Measurements from ENCODE around the gene TPO.
"Not testable (repeated sequence)": the region's sequence is repeated elsewhere in the genome, so short reads cannot be mapped to it uniquely, and the experiment has no call there.

TPO gene

DNA sequence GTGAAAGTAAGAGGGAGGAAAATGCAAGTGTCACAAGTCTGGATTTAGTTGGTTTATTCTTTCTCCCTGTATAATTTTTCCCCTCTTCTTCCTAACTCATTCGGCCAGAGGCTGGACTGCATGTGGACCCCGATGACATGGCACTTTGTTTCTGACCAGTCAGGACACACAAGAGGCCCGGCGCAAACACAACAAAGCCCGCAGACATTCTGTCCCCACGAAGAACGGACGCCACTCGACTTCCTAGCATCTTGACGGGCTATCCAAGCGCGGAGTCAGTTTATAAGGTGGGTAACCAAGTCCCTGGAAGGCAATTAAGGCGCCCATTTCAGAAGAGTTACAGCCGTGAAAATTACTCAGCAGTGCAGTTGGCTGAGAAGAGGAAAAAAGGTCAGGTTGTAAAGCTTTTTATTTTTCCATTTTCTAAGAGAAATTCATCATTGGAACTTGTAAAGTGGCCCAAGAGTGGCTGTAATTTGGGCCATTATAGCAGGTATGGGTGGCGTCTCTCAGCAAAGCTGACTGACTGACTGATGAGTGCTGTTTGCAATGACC lies at the start of gene TPO:
TSS of gene TPO (plus strand) at position 308 of the 555 bp plus-strand sequence. CDS start 946 bp downstream, outside the sequence.
- DNase-seq: no peak

DNA sequence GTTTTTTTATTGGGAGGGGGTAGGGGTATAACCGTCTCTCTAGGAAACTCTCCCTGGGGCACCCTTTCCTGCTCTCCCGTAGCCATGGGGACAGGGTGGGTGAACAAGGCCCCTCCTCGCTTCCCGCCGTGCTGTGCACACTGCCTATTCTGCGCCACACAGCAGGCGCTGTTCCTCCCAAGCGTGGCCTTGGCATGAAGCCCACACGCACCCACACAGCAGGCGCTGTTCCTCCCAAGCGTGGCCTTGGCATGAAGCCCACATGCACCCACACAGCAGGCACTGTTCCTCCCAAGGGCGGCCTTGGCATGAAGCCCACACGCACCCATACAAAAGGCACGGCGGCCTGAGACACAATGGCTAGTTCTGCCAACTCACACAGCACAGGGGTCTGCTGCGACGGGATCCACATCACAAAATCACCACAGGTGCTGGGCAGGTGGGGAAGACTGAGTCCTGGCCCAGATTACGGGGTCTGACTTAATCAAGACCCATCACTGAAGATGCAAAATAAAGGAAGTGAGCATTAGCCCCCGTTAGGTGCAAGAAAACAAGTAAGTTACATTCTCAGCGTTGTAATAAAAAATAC lies 46.6 kb upstream of the TPO start:
- DNase-seq: no peak

DNA sequence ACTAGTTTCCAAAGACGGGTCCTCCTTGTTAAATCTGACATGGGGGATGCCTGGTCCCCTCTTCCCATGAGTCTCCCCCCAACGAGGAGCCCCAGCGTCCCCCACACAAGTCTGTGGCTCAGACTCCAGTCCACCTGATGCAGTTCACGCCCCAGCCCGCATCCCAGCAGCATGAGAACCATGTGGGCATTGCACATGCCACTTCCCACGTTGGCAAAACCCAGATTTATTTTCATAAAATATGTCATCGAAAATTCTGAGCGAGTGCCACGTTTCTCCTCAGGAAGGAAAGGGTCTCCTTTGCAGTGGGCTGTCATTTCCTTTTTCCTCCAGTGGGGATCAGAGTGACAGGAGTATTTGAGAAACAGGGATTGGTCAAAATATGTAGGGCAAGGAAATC lies 45.7 kb upstream of the TPO start:
- no peak for DNase-seq

DNA sequence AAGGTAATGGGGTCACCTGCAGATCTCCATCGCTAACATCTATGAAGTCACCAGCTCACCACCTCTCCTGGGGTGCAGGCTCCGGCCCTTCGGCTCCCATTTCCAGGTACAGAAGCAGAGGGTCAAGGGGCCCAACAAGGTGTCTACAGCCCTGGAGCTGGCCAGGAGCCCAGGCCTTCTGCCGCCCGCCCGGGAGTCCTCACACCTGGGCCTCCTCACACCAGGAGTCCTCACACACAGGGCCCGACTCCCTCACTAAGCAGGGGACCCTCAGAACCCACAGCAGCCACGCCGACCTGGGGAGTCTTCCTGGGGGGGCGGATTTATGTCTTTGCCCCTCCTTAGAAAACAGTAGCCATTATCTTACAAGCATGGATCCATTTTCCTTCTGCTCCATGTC lies 43.4 kb upstream of the TPO start:
- no peak for DNase-seq

DNA sequence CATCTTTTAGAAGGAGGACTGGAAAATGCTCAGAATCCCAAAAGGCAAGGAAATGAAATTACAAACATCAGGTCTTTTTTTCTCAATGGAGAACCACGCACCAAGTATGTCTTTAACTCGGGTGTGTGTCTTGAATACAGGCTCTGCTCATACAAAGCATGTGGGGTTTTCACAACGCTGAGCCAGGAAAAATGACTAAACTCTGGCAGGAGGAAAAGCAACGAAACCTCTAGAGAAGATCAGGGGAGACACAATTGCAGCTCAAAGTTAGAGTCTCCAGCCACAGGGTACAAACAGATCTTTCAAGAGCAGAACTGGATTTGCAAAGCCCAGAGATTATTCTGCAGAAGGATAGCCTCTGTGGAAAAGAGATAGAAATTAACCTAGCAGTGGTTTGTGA lies 42.8 kb upstream of the TPO start:
- no peak for DNase-seq

DNA sequence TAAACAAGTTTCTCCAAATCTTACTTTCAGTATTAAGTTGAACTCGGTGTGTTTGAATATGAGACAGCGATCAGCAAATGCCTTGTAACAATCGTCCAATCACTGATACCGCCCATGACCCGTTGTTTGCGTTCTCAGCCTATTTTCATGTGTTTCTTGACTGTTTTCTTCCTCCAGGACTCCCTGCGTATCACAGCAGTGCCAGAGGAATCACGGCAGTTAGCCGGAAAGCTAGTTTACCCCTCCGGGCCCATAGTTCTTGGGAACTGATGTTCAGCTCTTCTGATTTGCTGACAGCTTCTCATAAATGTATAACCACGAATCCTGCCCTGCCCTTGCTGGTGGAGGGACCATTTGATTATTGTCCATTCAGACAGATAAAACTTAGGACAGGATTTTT lies 42.2 kb upstream of the TPO start:
- no peak for DNase-seq

DNA sequence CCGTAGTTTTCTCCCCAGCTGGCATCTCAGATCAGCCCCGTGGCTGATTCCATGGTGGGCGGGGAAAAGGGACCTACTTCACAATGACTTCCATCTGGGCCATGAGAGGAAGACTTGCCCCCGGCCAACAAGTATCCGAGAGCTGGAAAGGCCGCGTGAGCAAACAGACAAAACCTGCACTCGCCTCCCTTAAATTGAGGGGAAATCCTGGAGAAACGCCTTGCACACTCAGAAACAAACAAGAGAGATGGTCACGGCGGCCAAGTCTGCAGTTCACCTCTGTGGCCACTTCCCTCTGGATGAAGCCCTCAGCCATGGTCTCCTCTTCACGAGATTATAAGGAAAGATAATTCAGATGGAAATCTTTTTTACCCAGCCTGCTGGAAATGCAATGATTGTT lies 39.4 kb upstream of the TPO start:
- no peak for DNase-seq

DNA sequence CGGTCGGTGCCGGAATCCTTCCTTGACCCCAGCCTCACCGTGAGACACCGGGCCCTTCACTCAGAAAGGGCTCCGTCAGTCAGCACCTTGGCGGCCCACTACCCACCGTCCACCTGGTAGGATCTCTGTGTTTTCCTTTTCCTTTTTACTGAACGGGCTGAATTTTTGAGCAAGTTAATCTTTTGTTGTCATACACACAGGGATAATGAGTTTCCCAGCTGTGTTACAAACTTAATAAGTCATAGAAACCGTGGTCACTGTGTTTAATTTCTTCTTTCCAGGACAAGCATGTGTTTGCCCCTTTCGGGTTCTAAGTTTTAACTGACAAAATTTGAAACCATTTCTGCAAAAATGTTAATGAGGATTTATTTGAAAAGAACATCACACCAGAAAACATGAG lies 39.0 kb upstream of the TPO start:
- no peak for DNase-seq

DNA sequence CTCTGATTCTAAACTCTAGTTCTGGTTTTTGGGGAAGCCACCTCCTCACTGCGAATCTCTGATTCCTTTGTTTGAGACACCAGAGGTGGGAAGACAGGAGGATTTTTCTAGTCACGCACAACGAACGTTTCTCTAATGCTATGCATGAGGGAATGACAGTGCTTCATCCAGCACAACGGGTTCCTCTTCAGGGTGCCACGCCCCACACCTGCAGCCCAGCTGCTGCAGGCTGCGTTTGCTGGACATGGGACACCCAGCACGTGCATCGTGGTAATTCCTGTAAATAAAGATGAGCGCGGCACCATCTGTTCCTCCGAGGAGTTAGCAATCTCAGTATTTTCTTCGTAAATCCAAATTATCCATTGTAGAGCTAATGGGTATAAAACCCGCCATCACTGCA lies 37.5 kb upstream of the TPO start:
- no peak for DNase-seq

DNA sequence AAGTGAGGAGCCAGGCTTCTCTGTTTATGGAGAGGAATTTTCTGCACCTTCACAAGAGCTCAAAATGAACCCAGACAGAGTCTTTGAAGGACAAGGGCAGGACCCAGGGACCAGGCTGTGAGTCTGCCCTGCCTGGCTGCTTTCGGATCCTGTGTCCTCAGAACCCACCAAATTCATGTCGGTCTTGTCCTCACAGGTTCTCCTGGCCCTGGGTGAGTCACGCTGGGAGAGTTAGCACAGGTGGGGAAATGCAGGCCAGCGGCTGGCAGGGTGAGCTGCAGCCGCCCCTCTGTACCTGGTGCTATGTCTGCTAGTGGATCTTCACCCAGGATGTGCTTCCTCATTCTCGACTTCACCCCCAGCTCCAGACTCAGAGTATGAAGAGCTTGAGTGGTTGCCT lies 35.8 kb upstream of the TPO start:
- DNase-seq: no peak

DNA sequence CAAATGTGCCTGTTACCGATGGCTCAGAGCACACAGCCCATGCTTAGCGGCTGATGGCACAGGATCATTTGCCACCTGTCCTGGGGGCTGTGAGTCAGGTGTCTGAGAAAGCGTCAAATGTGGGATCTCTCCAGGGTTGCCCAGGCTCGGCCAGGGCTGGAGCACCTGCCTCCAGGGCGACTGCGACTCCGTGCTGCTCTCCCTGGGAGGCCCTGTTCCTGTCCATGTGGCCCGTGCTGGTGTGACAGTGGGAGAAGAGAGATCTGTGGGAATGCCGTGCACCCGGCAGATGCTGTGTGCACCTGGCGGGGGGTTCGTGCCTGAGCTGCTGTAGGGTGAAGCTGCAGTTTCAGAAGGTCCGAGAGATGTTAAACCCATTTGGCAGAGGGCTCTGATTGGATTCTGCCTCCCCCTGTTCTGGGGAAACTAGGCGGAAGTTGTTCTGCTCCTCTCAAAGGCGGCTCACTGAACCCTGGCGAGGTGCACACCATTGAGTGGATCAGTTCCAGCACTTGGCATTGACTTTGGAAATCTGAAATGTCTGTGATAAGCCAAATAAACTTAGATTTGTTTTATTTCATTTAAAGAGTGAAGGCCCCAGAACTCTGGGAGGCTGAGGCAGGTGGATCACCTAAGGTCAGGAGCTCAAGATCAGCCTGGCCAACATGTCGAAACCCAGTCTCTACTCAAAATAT lies 34.7 kb upstream of the TPO start:
- DNase-seq: no peak

DNA sequence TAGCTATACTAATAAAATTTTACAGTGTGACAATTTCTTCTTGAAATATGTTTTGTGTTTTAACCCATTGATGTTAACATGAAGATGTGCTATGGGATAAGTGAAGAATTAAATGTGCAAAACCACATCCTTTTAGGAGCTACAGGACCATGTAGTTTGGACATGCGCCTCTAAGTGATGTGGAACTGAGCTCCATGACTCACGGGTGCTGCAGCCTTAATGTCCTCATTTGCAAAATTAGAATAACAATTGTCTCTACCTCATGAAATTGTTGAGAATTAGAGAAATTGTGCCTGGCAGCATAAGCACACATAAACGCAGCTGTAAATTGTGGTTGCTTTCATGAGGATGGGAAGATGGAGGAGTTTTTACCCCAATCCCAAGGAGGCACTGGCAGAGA lies 31.6 kb upstream of the TPO start:
- DNase-seq: no peak

DNA sequence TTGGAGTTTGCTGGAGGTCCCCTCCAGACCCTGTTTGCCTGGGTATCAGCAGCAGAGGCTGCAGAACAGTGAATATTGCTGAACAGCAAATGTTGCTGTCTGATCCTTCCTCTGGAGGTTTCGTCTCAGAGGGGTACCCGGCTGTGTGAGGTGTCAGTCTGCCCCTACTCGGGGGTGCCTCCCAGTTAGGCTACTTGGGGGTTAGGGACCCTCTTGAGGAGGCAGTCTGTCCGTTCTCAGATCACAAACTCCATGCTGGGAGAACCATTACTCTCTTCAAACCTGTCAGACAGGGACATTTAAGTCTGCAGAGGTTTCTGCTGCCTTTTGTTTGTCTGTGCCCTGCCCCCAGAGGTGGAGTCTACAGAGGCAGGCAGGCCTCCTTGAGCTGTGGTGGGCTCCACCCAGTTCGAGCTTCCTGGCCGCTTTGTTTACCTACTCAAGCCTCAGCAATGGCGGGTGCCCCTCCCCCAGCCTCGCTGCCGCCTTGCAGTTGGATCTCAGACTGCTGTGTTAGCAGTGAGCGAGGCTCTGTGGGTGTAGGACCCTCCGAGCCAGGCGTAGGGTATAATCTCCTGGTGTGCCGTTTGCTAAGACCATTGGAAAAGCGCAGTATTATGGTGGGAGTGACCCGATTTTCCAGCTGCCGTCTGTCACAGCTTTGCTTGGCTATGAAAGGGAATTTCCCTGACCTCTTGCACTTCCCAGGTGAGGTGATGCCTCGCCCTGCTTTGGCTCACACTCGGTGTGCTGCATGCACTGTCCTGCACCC lies 25.1 kb upstream of the TPO start:
- DNase-seq: not testable (repeated sequence)

DNA sequence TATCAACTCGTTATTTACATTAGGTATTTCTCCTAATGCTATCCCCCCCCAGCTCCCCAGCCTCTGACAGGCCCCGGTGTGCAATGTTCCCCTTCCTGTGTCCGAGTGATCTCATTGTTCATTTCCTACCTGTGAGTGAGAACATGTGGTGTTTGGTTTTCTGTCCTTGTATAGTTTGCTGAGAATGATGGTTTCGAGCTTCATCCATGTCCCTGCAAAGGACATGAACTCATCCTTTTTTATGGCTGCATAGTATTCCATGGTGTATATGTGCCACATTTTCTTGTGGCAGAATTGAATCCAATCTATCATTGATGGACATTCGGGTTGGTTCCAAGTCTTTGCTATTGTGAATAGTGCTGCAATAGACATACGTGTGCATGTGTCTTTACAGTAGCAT lies 23.1 kb upstream of the TPO start:
- DNase-seq: not testable (repeated sequence)

DNA sequence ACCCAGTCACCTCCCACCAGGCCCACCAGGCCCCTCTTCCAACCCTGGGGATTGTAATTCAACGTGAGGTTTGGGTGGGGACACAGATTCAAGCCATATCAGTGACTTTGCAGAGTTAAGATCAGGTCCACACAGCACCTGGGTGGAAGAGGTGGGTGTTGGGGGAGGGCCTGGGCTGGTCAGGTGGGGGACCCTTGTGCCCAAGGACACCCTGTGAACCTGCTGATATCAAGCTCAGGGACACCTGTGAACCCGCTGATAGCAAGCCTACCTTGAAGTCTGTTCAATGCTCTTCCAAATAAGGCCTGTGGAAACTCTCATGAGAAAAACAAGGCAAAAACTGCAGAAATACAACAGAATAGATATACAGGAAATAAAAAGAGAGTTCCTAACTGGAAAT lies 19.9 kb upstream of the TPO start:
- no peak for DNase-seq

DNA sequence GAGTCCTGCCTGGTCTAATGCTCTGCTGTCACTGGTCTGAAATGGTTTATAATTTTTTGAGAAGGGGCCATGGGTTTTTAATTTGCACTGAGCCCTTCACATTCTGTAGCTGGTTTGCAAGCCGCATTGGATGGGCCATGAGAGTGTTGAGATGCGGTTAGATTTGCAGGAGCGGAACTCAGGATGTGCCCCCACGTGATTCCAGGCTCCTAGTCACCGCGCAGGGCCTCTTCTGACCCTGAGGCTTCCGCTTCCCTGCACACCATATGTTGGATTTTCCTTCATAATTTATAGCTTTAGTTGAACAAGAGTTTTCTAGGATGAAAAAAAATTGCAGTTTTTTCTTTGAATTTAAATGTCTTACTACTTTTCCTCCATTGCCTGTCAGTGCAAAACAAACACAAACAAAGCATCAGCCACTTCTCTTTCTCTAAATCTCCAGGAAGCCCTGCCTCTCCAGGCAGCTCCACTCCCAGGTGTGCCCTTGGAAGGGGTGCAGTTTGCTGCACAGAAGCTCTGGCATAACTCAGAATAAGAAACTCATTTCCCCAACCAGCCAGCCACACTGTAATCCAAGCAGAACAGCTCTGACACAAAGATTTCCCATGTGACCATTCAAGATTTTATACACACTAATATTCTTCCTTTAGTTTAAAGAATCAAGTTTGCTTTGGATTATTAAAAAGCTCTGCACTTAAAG lies 18.4 kb upstream of the TPO start:
- DNase-seq: no peak

DNA sequence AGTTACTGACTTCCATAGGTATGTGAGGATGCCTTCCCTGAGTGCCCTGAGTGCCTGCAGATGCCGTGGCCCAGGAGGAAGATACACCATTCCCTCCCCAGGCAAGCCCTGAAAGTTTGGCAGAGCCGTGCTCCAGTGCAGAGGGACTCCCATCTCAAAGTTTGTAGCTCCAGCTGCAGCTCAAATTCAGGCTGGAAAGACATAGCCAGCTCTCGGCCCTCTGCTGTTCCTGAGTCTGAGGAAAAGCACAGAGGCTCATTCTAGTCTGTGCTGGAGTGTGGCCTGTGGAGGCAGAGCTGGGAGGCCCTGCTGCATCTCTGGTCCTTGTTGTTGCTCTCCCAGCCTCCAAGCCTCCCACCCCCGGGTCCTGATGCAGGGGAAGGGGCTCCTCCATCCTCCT lies 15.9 kb upstream of the TPO start:
- no peak for DNase-seq

DNA sequence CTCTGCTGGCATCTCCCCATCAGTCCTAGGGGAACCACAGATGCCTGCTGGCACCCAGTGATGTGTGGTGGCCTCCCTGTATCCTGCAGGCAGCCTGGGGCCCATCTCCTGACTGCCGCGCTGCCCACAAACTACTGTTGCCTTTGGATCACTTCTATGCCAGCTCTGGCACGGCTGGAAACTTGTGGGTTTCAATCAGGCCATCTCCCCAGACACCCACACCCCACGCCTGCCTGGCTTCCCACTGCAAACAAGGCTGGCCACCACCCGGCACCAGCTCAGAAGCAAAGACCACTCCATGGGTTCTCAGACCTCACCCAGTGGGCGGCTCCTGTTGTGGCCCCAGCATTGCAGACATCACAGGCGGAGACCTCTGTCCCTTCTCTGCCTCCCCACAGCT lies 15.1 kb upstream of the TPO start:
- DNase-seq: no peak

DNA sequence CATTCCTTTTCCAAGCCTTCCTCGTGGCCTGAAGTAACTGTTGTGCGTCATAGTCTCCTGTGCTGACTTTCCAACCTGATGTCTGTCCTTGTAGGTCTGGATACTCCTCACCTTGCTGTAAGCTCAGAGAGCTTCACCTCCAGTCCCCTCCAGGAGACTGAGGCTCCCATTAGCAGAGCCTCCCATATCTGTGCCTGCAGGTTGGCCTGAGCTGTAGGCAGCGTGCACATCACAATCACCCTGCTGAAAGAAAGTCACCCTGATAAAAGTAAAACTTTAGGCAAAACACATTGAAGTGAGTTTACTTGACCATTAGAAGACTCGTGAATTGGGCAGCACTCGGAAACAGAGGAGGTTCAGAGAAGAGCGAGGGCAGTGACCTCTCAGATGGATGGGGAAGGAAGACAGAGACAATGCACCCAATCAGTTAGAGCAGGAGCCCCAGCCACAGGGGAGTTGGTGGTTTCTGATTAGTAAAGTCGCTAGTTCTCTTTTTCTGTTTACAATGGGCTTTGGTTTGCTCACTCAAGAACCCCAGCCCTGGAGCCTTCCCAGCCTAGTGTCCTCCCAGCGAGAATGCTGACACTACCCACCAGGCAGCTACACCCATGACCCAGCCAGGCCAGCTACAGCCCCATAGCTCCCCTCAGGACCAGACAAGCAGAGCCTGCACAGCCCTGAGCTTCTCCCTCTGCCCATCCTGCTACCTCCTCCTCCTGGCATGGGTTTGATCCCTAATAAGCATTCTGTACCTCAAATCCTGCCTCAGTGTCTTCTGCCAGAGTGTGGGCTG lies 12.1 kb upstream of the TPO start:
- no peak for DNase-seq

DNA sequence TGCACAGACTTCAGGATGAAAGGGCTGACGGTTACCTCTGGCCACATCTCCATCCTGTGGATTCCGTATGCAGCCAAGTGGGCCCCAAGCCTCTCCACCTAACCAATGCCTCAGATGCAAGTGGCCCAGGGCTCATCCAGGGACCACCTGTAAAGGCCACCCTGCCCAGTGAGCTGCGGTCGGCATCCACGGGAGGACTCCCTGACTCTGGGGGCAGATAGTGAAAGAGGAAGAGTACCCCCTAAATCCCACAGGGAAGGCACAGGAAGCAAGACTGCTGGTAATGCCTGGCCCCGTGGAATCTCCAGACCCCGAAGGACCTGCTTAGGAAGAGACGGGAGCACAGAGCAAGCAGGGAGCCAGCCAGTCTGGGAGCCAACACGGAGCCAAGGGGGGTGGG lies 11.2 kb upstream of the TPO start:
- no peak for DNase-seq

DNA sequence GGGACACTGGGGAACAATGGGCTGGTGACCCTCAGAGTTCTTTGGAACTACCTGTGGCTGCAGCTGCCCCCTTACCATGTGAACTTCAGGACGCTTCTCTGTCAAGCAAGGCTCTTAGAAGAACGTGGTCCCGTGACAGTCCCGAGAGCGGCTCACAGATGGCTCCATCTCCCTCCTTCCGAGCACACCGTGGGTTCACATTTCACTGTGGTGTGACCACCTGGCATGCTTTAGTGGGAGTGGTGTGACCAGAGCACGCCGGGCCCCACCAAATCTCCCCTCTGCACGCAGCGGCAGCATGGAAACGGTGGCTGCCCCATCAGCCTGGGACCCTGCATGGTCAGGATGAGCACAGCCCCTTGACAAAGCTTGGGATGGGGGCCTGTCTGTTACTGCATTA lies 9.7 kb upstream of the TPO start:
- DNase-seq: no peak

DNA sequence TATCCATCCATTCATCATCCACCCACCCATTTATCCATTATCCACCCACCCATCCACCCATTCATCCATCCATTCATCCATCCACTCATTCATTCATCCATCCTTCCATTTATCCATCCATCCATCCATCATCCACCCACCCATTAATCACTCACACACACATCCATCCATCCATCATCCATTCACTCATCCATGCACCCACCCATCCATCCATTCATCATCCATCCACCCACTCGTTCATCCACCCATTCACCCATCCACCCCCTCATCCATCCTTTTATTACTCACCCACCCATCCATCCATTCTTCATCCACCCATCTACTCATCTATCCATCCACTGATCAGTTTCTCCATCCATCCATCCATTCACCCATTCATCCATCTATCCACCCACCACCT lies 8.1 kb upstream of the TPO start:
- DNase-seq: no peak

DNA sequence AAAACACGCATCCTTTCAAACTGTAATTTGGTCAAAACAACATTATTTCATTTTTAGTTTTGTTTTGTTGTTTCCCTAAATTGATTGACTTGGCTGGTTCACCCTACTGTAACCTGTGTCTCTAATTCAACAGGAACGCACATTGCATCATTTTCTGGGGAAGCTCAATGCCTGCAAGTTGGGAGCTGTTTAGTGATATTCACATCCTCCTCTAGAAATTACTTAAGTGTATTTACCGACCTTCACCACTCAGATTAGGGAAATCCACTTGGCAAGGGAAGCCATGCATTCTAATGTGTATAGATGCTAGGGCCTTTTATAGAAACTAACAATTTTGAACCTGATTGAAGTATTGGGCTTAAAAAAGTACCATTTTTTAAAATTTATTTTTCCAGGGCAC lies 7.3 kb upstream of the TPO start:
- DNase-seq: no peak

All from cerebellar nuclear complex (tissue), 1 donor.